Measurements from ENCODE around the gene ADGRL4.
"Not testable (repeated sequence)": the region's sequence is repeated elsewhere in the genome, so short reads cannot be mapped to it uniquely, and the experiment has no call there.

Gene ADGRL4

GRCh38 chr1:78916986-78917385 is 89.5 kb downstream of the ADGRL4 start:
- no peak for DNase-seq

- no peak for DNase-seq
Measured at GRCh38 chr1:78913950-78914349, 92.6 kb downstream of the ADGRL4 start.

DNA sequence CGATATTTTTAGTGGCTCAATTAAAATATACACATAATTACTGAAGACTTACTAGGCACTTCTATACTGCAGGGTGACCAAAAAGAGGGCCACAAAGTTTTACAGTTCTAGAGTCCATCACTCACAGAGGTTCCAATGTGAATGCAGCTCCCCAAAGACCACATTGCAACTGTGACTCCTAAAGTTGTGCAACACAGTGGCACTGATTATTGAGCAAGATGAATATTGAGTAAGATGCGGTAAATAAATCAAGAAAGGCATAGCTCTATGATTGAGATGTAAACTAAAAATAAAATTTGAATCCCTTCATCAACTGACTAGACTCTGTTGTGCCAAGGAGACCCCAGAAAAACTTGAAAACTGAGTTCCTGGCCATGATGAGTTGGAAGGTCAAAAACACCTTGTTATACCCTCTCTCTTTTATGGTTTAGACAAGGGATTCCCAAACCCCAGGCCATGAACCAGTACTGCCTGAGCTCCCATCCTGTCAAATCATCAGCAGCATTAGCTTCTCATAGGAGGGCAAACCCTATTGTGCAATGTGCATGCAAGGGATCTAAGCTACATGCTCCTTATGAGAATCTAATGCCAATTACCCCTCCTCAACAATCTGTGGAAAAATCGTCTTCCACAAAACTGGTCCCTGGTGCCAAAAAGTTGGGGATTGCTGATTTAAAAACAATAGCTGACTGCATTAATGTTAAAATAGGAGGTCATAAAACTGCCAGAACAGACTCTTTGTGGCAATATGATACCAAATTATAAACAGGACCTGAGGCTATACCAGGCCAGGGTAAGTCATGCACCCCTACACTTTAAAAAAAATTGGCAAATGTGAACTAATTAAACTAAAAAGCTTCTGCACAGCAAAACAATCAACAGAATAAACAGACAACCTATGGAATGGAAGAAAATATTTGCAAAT is 94.3 kb downstream of the ADGRL4 start:
- no peak for DNase-seq

GRCh38 chr1:78902641-78903040 is 103.9 kb downstream of the ADGRL4 start:
- no peak for DNase-seq

DNA sequence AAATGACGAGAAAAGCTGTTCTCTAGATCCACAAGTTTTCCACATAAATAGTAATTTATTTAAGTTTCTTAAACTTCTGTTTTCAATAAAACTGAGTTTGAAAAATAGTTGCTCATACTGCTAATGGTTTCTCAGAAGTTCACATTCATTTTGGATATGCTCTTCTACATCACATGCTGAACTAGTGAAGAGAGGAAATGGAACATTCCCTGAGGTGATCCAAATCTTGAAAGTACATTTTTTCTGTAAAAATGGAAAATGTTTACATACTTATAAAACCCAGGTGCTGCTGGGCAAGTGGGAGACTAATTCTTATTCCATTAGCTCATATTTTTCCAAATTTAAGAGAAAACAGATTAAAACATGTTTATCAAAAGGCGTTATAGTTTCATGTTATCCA is 111.7 kb downstream of the ADGRL4 start:
- DNase-seq = no peak

- no peak for DNase-seq
Measured at GRCh38 chr1:78892260-78892840, 114.2 kb downstream of the ADGRL4 start.

DNA sequence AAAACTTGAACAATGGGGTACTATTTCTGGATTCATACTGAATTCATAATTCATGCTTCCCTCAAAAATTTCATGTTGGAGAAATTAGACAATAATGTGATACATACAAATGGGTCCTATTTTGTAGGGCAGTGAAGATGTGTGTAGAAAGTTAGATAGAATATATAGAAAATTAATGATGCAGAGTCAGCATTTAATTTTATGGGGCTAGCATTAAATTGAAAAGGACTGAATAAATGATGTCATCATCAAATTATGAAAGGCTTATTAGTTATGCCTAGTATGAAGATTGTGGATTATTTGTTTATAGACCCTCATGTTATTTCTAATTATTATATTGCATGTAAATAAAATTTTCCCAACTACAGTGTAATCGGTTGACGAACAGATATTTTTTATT is 119.1 kb downstream of the ADGRL4 start:
- no peak for DNase-seq

DNA sequence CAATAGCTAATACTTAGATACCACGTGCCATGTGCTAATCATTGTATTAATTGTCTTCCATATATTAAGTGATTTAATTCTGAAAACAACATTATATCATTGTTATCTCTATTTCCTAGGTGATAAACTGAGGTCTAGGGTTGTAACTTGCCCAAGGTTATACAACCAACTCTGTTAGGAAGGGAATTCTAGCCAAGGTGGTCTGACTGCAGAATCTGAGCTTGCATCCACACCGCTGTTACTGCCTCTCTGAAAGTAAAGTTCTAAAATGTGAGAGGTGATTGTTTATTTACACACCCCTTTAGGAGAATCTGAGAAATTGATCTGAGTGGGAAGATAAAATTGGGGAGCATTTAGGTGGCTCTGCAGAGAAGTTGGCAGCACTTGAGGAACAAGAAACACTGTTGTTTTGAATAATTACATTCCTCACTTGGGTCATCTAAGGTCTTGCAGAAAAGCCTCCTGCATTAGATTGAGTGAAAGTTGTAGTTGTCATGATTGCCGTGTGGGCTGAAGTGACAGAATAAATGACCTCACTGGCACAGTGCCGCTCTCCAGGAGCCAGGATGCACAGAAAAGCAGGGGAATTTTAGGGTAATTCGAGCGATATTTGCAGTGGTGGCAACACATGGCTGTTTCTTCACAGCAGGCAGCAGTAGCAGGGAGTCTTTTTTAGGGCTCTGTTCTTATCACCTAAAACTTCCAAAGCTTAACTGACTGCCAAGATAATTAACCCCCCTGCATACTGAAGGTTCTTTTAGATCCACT is 121.7 kb downstream of the ADGRL4 start:
- no peak for DNase-seq

DNA sequence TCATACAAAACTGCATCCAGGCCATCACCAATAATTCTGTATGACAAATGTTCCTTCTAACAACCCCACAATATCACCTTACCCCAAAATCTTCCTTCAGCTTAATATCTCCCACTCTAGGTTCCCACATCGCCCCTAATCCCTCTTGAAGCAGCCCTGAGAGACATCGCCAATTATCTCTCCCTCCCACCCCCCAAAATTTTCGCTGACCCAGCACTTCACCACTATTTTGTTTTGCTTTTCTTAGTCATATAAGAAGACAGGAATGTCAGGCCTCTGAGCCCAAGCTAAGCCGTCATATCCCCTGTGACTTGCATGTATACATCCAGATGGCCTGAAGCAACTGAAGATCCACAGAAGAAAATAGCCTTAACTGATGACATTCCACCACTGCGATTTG is 126.3 kb downstream of the ADGRL4 start:
- no peak for DNase-seq

DNA sequence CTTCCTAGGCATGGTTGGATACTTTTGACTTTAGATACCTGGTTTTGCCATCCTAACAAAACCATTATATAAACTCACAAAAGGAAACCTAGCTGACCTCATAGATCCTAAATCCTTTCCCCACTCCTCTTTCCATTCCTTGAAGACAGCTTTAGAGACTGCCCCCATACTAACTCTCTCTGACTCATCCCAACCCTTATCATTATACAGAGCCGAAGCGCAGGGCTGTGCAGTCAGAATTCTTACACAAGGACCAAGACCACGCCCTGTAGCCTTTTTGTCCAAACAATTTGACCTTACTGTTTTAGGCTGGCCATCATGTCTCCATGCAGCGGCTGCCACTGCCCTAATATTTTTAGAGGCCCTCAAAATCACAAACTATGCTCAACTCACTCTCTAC is 130.5 kb downstream of the ADGRL4 start:
- DNase-seq = not testable (repeated sequence)

DNA sequence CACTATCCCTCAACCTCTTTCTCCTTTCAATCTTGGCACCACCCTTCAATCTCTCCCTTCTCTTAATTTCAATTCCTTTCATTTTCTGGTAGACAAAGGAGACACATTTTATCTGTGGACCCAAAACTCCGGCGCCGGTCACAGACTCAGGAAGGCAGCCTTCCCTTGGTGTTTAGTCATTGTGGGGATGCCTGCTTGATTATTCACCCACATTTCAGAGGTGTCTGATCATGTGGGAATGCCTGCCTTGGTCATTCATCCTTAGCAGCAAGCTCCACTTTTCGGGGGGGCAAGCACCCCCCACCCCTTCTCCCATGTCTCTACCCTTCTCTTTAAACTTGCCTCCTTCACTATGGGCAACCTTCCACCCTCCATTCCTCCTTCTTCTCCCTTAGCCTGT is 133.7 kb downstream of the ADGRL4 start:
- DNase-seq = not testable (repeated sequence)

DNA sequence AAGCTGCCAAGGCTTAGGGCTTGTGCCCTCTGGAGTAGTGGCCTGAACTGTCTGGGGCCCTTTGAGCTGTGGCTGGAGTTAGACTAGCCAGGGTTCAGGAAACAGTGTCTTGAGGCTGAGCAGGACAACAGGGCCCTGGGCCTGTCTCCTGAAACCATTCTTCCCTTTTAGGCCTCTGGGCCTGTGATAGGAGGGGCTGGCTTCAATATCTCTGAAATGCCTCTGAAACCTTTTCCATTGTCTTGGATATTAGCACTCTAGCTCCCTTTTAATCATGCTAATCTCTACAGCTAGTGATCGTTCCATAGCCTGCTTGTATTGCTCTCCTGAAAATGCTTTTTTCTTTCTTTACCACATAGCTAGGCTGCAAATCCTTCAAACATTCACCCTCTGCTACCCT is 135.3 kb downstream of the ADGRL4 start:
- no peak for DNase-seq

- no peak for DNase-seq
Measured at GRCh38 chr1:78869136-78869535, 137.4 kb downstream of the ADGRL4 start.

DNA sequence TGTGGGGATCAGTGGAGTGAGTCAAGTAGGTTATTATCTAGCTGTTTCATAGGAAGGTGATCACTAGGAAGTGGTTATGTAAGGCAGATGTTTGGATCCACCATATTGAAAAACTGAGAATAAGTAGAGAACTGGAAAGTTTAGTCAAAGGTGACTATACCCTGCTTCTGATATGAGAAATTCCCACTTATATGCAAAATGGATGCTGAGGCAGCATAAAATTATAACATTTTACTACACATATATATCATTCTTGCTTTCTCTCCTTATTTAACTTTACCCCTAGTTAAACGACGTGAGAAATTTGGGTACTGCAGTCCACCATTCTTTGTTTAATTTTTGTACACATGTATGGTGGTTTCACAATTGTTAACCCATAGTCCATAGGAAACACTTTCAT is 142.4 kb downstream of the ADGRL4 start:
- no peak for DNase-seq

DNA sequence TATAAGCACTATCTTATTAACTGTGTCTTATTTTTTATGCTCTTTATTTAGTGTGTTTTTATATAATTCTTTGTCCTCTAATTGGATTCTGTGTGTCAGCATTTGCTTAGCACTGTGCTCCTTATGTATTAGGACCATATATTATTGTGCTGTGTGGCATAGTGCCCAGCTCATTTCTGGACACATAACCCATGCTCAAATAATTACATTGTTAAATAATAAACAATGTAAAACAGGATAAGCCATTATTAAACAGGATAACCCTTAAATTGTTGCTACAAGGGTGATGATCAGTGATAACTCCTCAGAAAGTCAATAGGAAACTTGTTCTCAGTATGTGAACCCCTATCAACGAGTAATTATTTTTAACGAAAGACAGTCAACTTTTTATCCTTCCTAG is 150.4 kb downstream of the ADGRL4 start:
- DNase-seq = no peak

DNA sequence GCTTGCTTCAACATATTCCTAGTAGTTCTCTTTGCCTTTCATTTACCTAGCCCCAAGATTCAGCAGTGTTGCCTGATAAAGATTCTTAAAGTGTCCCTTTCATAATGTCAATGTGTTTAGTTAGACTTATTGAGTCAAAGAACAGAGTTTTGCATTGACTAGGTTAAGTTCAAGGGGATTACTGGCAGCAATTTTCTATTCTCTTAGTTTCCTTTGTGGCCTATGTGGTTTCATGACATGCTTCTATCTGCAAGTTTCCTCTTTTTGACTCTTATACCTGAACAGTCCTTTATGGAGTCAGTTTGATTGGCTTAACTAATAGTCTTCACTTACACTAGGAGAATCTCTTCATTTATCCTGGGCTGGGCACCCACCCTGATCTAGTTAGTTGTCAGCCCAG is 151.3 kb downstream of the ADGRL4 start:
- no peak for DNase-seq

- DNase-seq = no peak
Measured at GRCh38 chr1:78854556-78854955, 152.0 kb downstream of the ADGRL4 start.

DNA sequence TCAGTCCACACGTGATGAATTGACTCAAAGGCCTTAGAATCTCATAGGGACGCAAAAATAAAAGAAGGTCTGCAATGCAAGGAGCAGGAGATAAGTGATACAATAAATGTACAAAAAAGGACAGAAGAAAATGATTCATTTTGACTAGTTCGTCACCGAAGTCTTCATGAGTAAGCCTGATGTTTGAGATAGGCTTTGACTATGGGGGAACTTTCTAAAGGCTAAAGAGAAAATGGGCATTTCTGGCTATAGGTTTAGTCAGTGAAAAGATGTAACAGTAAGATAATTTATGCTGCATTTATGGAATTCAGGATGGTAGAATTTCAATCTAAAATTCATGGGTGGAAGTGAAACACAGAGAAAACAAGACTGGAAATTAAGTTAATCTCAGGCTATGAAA is 163.0 kb downstream of the ADGRL4 start:
- DNase-seq = no peak

- no peak for DNase-seq
Measured at GRCh38 chr1:78843111-78843510, 163.4 kb downstream of the ADGRL4 start.

DNA sequence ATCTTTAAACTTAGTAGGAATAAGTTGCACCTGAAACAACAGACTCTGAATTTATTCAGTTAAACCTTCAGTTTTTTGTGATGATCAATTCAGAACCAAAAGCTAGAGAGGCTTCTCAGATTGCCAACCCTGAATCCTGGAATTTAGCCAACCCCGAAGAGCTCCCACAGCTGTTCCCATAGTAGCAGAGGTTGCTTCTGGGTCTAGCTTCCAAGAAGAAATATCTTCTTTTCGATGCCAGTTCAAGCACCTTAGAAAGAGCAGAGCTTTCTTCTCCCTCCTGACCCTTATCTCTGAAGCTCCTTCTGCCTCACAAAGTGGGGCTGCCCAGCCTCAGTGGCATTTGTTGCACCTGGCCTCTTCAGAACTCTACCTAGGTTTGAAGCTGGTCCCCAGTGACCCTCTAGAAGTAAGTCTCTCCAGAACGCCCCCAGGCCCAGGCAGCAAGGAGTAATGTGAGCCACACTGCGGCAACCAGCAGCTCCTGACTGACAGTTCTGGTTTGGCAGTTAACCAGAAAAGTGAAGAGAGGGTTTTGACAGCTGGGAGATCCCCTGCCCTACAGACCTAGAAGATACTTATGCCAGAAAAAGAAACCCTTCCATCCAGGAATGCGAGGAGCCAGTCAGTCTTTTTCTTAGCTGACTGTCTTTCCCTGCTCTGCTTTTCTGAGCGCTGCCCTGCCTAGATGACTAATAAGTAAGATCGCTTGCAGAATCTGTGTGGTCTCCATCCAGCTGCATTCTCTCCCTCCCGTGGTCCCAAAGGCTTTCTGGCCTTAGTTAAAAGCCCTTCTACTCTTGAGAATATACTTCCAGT is 165.9 kb downstream of the ADGRL4 start:
- peak; percentile 82 for DNase-seq

Data from islet precursor cell (in vitro differentiated cells).